Mucosa of descending colon (tissue), 3 donors: ENCODE measurements around the gene CYGB. TPM values are rescaled to one million over a fixed set of nuclear protein-coding genes. Genes with fewer than 3 reads are reported as not detected.

Experiments used
- ATAC-seq: fragments of 200-7000 bp; cut with Tn5 transposase; one replicate; pipeline ENCODE4 v1.9.1; 2020; ENCODE audit warnings: mild to moderate bottlenecking, moderate library complexity
- DNase-seq, 3 donors: peaks; one replicate each; pipeline ENCODE4 v3.0.0-alpha.2; 2020
- H3K36me3 ChIP-seq: fragments of 200-600 bp; one replicate; pipeline ENCODE4 v1.8.0; 2021; ENCODE audit warnings: low read depth, mild to moderate bottlenecking
- H3K4me1 ChIP-seq: fragments of 200-600 bp; one replicate; pipeline ENCODE4 v1.8.0; 2021; ENCODE audit warnings: low read depth, mild to moderate bottlenecking
- H3K4me3 ChIP-seq: fragments of 200-600 bp; one replicate; pipeline ENCODE4 v1.8.0; 2021; ENCODE audit warnings: mild to moderate bottlenecking
- H3K9me3 ChIP-seq: fragments of 200-600 bp; one replicate; pipeline ENCODE4 v1.8.0; 2021; ENCODE audit warnings: mild to moderate bottlenecking
- CTCF ChIP-seq: fragments of 200-600 bp; IDR thresholded peaks from one replicate; pipeline ENCODE4 v1.8.0; 2022; ENCODE audit warnings: antibody characterized with exemption, mild to moderate bottlenecking
- intact Hi-C, 2 donors: fragments of 100-400 bp; cut with DNase I in 1 of 2; cut with micrococcal nuclease in 1 of 2; formaldehyde crosslinking; loops; one replicate each; pipeline versions ENCODE4 v1.11.0 to v1.11.1; 2022; cut with DNase I, micrococcal nuclease
- total RNA-seq, 3 donors: library from RNA; stranded (reverse); fragmentation: NEBNext Ultra II Directional in 2 of 3; extraction: Animal tissue kit (Norgen Biotek cat#: 25700) in 2 of 3; gene quantifications; one replicate each; pipeline versions ENCODE4 v1.2.1 to v1.2.4, GENCODE V29; 2021 to 2023
- donor health status: DM: no; HTN: no; CAD: no; lungs with moderate emphysema.
- donor health status: DM: no; HTN: no; CAD: no.
- donor health status: DM: no; HTN: yes; CAD: no.

The CYGB gene
- total RNA-seq, 3 donors from 2014 or later = 10.6 to 24.0 (median 15.1) TPM

GRCh38 chr17:76547183-76547641 lies 9.7 kb upstream of the CYGB start:
- peaks cover 4% of the 10 kb centered on the region for H3K4me1 ChIP-seq
- peak; percentile 67 for ATAC-seq
- no peak overlapping the region for H3K4me3 ChIP-seq
- DNase-seq = peak in 1 of 3 donors; percentile 70
- H3K9me3 ChIP-seq = no peaks in the 10 kb centered on the region
- intact Hi-C loops = no loop called here
- TF ChIP-seq CTCF = peak; percentile 25
- peaks cover 4% of the 10 kb centered on the region for H3K36me3 ChIP-seq

GRCh38 chr17:76546556-76547182 lies 9.2 kb upstream of the CYGB start:
- DNase-seq = no peak
- no peak for ATAC-seq
- intact Hi-C loops = no loop called here
- H3K4me3 ChIP-seq = no peak overlapping the region
- peaks cover 4% of the 10 kb centered on the region for H3K4me1 ChIP-seq
- H3K9me3 ChIP-seq = no peaks in the 10 kb centered on the region
- peaks cover 4% of the 10 kb centered on the region for H3K36me3 ChIP-seq
- no peak for TF ChIP-seq CTCF

- ATAC-seq = no peak
- Histone ChIP-seq H3K36me3 (peaks cover 4% of the 10 kb centered on the region), H3K9me3 (no peaks in the 10 kb centered on the region), H3K4me3 (no peak overlapping the region), H3K4me1 (peaks cover 8% of the 10 kb centered on the region)
- TF ChIP-seq CTCF = no peak
- intact Hi-C loops = no loop called here
- DNase-seq = peak in 1 of 3 donors; percentile 27
These were observed 8.5 kb upstream of the CYGB start for GRCh38 chr17:76545918-76546555.

GRCh38 chr17:76544546-76545365 lies 7.2 kb upstream of the CYGB start:
- peak in 1 of 3 donors; percentile 39 for DNase-seq
- intact Hi-C loops = no loop called here
- H3K4me3 ChIP-seq = no peak overlapping the region
- TF ChIP-seq CTCF = no peak
- no peaks in the 10 kb centered on the region for H3K9me3 ChIP-seq
- H3K36me3 ChIP-seq = peaks cover 4% of the 10 kb centered on the region
- no peak for ATAC-seq
- peaks cover 17% of the 10 kb centered on the region for H3K4me1 ChIP-seq

- Histone ChIP-seq H3K36me3 (peaks cover 4% of the 10 kb centered on the region), H3K9me3 (no peaks in the 10 kb centered on the region), H3K4me1 (peaks cover 17% of the 10 kb centered on the region), H3K4me3 (no peak overlapping the region)
- peak in 1 of 3 donors; percentile 29 for DNase-seq
- no peak for ATAC-seq
- intact Hi-C loops = no loop called here
- no peak for TF ChIP-seq CTCF
These were observed 6.5 kb upstream of the CYGB start for GRCh38 chr17:76543826-76544545.
